H1 (cell line): ENCODE results near the gene CAVIN4. TPM values are rescaled to one million over a fixed set of nuclear protein-coding genes. Genes with fewer than 3 reads are reported as not detected.

Experiments used
- polyA plus RNA-seq, 7 experiments: library from polyadenylated mRNA; depleted of rRNA in 3 of 7; stranded (reverse) in 5 of 7; unstranded in 2 of 7; fragments of >200 nt in 5 of 7; fragments of 200-250 nt in 2 of 7; gene quantifications; 1 replicate in 5 of 7; 2 replicates in 1 of 7; 4 replicates in 1 of 7; pipeline versions ENCODE4 v1.2.1 to v1.2.3, GENCODE V29; 2011 to 2013; ENCODE audit warnings: missing spikeins in 2 of 7, mixed read lengths in 2 of 7
- total RNA-seq: library from RNA; stranded (reverse); fragmentation: NEBNext Ultra II Directional; extraction: Animal tissue kit (Norgen Biotek cat#: 25700); gene quantifications from 2 replicates; pipeline ENCODE4 v1.2.1, GENCODE V29; 2021
- TF ChIP-seq, protein P1 (sequence below): IDR thresholded peaks from 2 replicates; pipeline ENCODE4 v1.6.1; 2012; ENCODE audit warnings: low read length, inconsistent platforms

CAVIN4 gene
- total and polyA plus RNA-seq, 2 of the 8 experiments (the other 6 are each of a cell fraction or from before 2014, with no cell fraction given) = 2.3 to 9.1 TPM

DNA sequence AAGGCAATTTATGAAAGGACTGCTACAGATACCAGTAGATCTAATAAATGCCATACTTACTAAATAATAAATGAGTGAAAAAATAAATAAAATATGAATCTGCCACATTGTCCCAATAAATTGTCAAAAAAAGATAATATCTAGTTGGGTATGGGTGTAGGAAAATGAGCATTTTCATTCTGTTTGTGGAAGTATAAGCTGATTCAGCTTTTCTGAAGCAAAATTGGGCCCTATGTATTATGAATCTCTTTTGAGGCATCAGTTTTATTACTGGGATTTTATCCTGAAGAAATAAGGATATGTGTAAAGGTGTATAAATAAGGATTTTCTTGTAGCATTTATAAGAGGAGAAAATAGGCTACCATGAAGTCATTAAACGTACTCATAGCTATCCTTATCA, 46.1 kb downstream of the CAVIN4 start (continued):
- TF ChIP-seq, protein P1, sequence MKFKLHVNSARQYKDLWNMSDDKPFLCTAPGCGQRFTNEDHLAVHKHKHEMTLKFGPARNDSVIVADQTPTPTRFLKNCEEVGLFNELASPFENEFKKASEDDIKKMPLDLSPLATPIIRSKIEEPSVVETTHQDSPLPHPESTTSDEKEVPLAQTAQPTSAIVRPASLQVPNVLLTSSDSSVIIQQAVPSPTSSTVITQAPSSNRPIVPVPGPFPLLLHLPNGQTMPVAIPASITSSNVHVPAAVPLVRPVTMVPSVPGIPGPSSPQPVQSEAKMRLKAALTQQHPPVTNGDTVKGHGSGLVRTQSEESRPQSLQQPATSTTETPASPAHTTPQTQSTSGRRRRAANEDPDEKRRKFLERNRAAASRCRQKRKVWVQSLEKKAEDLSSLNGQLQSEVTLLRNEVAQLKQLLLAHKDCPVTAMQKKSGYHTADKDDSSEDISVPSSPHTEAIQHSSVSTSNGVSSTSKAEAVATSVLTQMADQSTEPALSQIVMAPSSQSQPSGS = no peak
